Smooth muscle cell of the pulmonary artery (primary cell): ENCODE measurements around the gene BICC1. TPM values are rescaled to one million over a fixed set of nuclear protein-coding genes. Genes with fewer than 3 reads are reported as not detected.

Experiments
- total RNA-seq: library from RNA; depleted of rRNA; stranded (reverse); fragments of >200 nt; gene quantifications from 2 replicates; pipeline ENCODE4 v1.2.3, GENCODE V29; 2014

Gene BICC1, protein sequence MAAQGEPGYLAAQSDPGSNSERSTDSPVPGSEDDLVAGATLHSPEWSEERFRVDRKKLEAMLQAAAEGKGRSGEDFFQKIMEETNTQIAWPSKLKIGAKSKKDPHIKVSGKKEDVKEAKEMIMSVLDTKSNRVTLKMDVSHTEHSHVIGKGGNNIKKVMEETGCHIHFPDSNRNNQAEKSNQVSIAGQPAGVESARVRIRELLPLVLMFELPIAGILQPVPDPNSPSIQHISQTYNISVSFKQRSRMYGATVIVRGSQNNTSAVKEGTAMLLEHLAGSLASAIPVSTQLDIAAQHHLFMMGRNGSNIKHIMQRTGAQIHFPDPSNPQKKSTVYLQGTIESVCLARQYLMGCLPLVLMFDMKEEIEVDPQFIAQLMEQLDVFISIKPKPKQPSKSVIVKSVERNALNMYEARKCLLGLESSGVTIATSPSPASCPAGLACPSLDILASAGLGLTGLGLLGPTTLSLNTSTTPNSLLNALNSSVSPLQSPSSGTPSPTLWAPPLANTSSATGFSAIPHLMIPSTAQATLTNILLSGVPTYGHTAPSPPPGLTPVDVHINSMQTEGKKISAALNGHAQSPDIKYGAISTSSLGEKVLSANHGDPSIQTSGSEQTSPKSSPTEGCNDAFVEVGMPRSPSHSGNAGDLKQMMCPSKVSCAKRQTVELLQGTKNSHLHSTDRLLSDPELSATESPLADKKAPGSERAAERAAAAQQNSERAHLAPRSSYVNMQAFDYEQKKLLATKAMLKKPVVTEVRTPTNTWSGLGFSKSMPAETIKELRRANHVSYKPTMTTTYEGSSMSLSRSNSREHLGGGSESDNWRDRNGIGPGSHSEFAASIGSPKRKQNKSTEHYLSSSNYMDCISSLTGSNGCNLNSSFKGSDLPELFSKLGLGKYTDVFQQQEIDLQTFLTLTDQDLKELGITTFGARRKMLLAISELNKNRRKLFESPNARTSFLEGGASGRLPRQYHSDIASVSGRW
- 78.2 and 124 TPM in 2 replicates for total RNA-seq

GRCh38 chr10:58512491-58513187, at the start of gene BICC1:
Gene BICC1 (plus strand): TSS chr10:58512872. CDS start chr10:58513144, 272 bp downstream.

Other genes starting within 250 kb of the BICC1 start
- gene IPMK, start 245.0 kb upstream of the BICC1 start, total RNA-seq = 6.7 and 8.5 TPM in 2 replicates
- gene CISD1, start 243.7 kb upstream of the BICC1 start, total RNA-seq = 21.0 and 22.4 TPM in 2 replicates
- 10.0 and 12.3 TPM in 2 replicates for gene UBE2D1, start 177.9 kb upstream of the BICC1 start, total RNA-seq
- 13.0 and 18.7 TPM in 2 replicates for gene TFAM, start 127.5 kb upstream of the BICC1 start, total RNA-seq